ENCODE results near the gene PNMA5. TPM values are rescaled to one million over a fixed set of nuclear protein-coding genes. Genes with fewer than 3 reads are reported as not detected.

PNMA5 gene
- total RNA-seq, 1 donor from 2014 or later: not detected

DNA sequence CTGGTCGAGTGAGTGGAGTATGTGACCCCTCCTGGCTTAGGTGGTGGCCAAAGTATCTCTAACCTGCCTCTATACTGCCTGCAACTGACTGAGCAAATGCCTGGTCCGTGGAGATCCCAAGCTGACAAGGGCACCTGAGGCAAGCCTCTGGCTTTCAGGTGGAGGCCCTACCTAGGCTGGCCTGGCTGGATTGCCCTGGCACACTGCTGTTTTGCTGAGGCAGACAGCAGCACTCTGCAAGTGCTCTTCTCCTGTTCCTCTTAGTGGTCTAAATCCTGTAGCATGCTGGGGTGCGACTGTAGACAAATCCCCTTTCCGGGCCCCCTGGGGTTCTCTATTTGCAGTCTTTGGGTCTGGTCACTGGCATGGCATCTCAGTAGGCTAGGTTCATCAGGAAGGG is 44.8 kb downstream of the PNMA5 start:
- DNase-seq (ENCODE audit: low spot score): no peak
- no peak overlapping the region for H3K27ac Mint-ChIP-seq
- no peak overlapping the region for H3K4me3 Mint-ChIP-seq (ENCODE audit: low read depth)
- no peaks in the 10 kb centered on the region for H3K9me3 Mint-ChIP-seq
- intact Hi-C loops (cut with micrococcal nuclease): no loop called here
- H3K4me1 Mint-ChIP-seq (ENCODE audit: low read depth): no peaks in the 10 kb centered on the region
- no peaks in the 10 kb centered on the region for H3K27me3 Mint-ChIP-seq (ENCODE audit: low read depth)
- no peaks in the 10 kb centered on the region for H3K36me3 Mint-ChIP-seq (ENCODE audit: low read depth)

DNA sequence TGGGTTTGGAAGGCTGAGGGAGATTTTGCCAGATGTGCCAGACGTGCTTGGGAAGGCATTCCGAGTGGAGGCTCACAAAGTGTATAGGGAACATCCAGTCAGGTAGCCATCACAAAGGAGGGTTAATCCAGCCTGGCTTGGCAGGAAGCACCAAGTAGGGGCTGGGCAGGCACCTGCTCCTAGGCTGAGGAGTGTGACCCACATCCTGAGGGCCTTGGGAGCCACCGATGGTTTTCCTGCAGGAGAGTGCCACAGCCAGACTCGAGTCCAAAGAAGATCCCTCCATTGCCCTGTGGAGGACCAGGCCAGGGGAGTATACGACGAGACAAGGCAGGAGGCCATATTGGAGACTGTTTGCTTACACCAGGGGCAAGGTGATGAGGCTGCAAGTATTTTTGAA is 47.2 kb downstream of the PNMA5 start:
- H3K36me3 Mint-ChIP-seq (ENCODE audit: low read depth): no peaks in the 10 kb centered on the region
- intact Hi-C loops (cut with micrococcal nuclease): no loop called here
- no peak for DNase-seq (ENCODE audit: low spot score)
- H3K9me3 Mint-ChIP-seq: no peaks in the 10 kb centered on the region
- peaks cover 4% of the 10 kb centered on the region for H3K4me1 Mint-ChIP-seq (ENCODE audit: low read depth)
- H3K4me3 Mint-ChIP-seq (ENCODE audit: low read depth): no peak overlapping the region
- no peaks in the 10 kb centered on the region for H3K27me3 Mint-ChIP-seq (ENCODE audit: low read depth)
- no peak overlapping the region for H3K27ac Mint-ChIP-seq

DNA sequence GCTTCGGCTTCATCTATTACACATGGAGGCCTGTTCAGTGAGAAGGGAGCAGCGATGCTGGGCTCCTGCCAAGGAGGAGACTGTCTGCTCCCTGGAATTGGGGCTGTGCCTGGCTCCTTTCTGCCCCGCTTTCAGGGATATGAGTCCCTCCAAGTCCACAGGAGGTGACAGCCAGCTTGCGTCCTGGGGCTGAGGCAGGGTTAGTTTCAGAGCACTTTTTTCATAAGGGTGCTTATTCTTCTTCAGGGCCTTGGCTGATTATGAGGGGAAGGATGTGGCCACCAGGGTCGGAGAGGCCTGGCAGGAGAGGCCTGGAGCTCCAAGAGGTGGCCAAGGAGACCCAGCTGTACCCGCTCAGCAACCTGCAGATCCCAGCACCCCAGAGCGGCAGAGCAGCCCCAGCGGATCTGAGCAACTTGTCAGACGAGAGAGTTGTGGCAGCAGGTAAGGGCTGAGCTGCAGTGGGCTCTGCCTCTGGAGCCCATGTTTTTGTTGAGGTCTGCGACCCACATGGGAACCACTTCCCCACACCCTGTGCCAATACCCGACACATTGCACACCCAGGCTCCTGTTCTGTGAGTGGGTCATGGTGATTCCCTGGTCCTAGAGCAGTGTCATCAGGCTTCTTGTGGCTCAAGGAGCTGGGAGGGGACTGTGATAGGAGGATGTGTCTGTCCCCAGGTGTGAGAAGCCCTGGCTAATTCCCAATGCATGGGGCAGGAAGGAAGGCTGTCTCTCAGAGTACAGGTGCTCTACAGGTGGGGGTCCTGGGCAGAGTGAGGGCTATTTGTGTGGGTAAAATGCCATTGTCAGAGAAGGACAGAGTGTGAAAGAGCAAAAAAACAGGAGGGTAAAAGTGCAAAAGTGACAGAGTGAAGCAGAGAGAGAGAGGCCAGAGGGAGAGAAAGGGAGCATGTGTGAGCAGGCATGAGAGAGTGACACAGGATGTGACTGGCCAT is 48.6 kb downstream of the PNMA5 start:
- Mint-ChIP-seq H3K4me3 (ENCODE audit: low read depth) (no peak overlapping the region), H3K27ac (no peak overlapping the region), H3K27me3 (ENCODE audit: low read depth) (no peaks in the 10 kb centered on the region), H3K36me3 (ENCODE audit: low read depth) (no peaks in the 10 kb centered on the region), H3K9me3 (no peaks in the 10 kb centered on the region), H3K4me1 (ENCODE audit: low read depth) (peaks cover 7% of the 10 kb centered on the region)
- intact Hi-C loops (cut with micrococcal nuclease): no loop called here
- DNase-seq (ENCODE audit: low spot score): no peak

DNA sequence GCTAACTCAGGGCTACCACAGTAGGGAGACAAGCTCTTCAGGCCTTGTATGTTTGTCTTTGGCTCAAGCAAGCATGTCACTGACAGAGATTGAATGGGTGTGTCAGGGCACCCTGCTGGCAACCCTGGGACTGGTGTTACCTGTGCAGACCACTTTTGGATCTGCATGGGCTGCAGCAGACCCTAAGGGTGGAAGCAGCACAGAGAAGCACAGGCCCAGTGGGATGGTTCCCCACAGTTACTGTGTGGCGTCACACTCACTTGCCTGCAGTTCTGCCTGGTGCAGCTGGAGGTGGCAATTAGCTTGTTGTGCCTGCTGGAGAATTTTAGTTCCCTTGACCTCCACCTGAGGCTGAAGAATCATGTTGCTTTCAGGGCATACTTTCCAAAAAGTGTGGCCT is 50.1 kb downstream of the PNMA5 start:
- no peak overlapping the region for H3K4me3 Mint-ChIP-seq (ENCODE audit: low read depth)
- no peak overlapping the region for H3K27ac Mint-ChIP-seq
- H3K9me3 Mint-ChIP-seq: no peaks in the 10 kb centered on the region
- H3K4me1 Mint-ChIP-seq (ENCODE audit: low read depth): peaks cover 7% of the 10 kb centered on the region
- peaks cover under 1% of the 10 kb centered on the region for H3K27me3 Mint-ChIP-seq (ENCODE audit: low read depth)
- no peak for DNase-seq (ENCODE audit: low spot score)
- intact Hi-C loops (cut with micrococcal nuclease): loop anchor here (5.0 kb wide), 3 partner anchors 88 to 723 kb away; no protein-coding TSS in a partner anchor
- no peaks in the 10 kb centered on the region for H3K36me3 Mint-ChIP-seq (ENCODE audit: low read depth)

DNA sequence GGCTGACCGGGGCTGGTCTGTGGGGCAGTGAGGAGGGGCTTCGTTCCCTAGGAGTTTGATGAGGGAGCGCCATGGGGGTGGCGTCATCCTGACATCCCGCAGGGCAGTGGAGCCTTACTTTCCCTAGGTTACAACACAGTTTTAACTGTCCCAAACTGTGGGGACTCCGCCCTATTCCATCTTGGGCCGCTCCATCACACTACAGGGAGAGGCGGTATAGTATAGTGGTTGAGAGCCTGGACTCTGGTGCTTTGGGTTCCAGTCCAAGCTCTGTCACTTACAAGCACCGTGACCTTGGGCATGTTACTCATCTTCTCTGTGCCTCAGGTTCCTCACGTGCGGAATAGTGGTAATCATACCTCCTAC is 51.9 kb downstream of the PNMA5 start:
- H3K4me3 Mint-ChIP-seq (ENCODE audit: low read depth): peak overlapping the region; percentile 80
- H3K27me3 Mint-ChIP-seq (ENCODE audit: low read depth): peaks cover 2% of the 10 kb centered on the region
- H3K4me1 Mint-ChIP-seq (ENCODE audit: low read depth): peaks cover 7% of the 10 kb centered on the region
- DNase-seq (ENCODE audit: low spot score): no peak
- intact Hi-C loops (cut with micrococcal nuclease): loop anchor here (5.0 kb wide), 3 partner anchors 90 to 725 kb away; no protein-coding TSS in a partner anchor
- no peaks in the 10 kb centered on the region for H3K9me3 Mint-ChIP-seq
- H3K27ac Mint-ChIP-seq: no peak overlapping the region
- no peaks in the 10 kb centered on the region for H3K36me3 Mint-ChIP-seq (ENCODE audit: low read depth)

DNA sequence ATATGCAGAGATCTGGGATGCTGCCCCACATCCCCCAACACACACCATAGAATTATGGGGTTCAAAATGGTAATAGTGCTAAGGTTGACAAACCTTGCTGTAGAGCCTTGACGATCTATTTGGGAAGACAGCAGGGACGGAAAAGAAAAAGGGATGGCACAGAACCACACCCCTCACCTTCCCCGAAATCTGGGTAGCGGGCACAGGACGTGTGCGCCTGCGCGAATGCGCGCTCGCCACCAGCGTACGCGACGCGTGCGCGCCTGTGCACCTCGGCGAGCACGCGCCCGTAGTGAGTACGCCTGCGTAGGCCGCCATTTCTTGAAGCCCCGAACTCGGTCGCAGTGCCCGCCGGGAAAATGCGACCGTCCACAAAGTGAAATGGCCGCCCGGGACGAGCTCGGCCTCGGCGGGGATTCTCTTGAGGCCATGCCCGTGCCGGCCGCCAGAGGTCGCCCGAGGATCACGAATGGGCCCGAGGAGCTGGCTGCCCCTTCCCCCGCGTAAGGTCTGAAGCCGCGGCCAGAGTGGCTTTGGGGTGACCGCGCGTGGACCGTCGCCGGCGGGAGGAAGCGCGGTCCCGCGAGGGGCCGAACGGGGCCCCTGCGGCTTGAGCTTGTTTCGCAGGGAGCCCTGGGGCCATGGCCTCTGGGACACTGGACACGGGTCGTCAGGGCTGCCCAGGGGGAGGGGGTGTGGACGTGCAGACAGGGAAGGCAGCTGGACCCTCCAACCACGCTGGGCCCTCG is 52.4 kb downstream of the PNMA5 start:
- intact Hi-C loops (cut with micrococcal nuclease): loop anchor here (1.0 to 5.0 kb wide), 4 partner anchors 17 to 726 kb away; no protein-coding TSS in a partner anchor
- Mint-ChIP-seq H3K36me3 (ENCODE audit: low read depth) (no peaks in the 10 kb centered on the region), H3K4me1 (ENCODE audit: low read depth) (peaks cover 7% of the 10 kb centered on the region), H3K4me3 (ENCODE audit: low read depth) (peak overlapping the region; percentile 80), H3K9me3 (no peaks in the 10 kb centered on the region), H3K27me3 (ENCODE audit: low read depth) (peaks cover 2% of the 10 kb centered on the region), H3K27ac (peak overlapping the region; percentile 76)
- peak; percentile 84 for DNase-seq (ENCODE audit: low spot score)

Other genes starting within 250 kb of the PNMA5 start
- gene MAGEA2, start 240.3 kb downstream of the PNMA5 start, total RNA-seq: not detected in 2 replicates
- not detected in 2 replicates for gene CSAG3, start 234.9 kb downstream of the PNMA5 start, total RNA-seq
- not detected in 2 replicates for gene MAGEA6, start 224.4 kb downstream of the PNMA5 start, total RNA-seq
- 9.9 and 11.3 TPM in 2 replicates for gene CETN2, start 163.4 kb downstream of the PNMA5 start, total RNA-seq
- 25.9 and 26.7 TPM in 2 replicates for gene NSDHL, start 163.1 kb downstream of the PNMA5 start, total RNA-seq
- gene ZNF185, start 96.0 kb downstream of the PNMA5 start, total RNA-seq: 0.68 and 0.83 TPM in 2 replicates
- gene PNMA3, start 62.4 kb upstream of the PNMA5 start, total RNA-seq: 0.98 and 1.0 TPM in 2 replicates
- 0.87 and 1.5 TPM in 2 replicates for gene PNMA6A, start 78.3 kb upstream of the PNMA5 start, total RNA-seq
- not detected in 2 replicates for gene MAGEA1, start 185.2 kb upstream of the PNMA5 start, total RNA-seq